Retinal pigment epithelial cell (primary cell): Measurements from ENCODE around the gene ARHGAP10.

ENCODE experiments used
- DNase-seq: peaks from one replicate; pipeline ENCODE4 v3.0.0-alpha.2; 2010; ENCODE audit warnings: low read depth
- H3K4me3 ChIP-seq: 2 replicates; pipeline ENCODE4 v1.5.1; 2011; ENCODE audit warnings: mild to moderate bottlenecking, low read length, control low read depth, moderate library complexity
- TF ChIP-seq, protein P1 (sequence below): conservative IDR thresholded peaks from 2 replicates; pipeline ENCODE4 v1.5.1; 2011; ENCODE audit warnings: low read depth, low read length, control low read depth, inconsistent platforms

Gene ARHGAP10

DNA sequence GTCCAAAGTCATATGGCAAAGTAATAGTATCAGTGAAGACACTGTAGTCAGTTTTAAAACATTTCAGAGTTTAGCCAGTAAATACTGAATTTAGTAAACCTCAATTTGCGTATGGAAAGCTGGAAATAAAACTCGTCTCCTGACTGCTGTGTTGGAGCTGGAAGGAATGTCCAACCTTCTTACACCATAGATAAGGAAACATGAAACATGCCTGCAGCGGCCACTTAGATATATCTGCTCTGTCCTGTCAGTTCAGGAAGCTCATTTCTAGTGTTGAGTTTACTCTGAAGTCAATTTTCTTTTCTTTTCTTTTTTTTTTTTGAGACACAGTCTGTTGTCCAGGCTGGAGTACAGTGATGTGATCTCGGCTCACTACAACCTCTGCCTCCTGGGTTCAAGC lies 21.2 kb downstream of the ARHGAP10 start:
- DNase-seq, result no peak
- TF ChIP-seq, protein P1, sequence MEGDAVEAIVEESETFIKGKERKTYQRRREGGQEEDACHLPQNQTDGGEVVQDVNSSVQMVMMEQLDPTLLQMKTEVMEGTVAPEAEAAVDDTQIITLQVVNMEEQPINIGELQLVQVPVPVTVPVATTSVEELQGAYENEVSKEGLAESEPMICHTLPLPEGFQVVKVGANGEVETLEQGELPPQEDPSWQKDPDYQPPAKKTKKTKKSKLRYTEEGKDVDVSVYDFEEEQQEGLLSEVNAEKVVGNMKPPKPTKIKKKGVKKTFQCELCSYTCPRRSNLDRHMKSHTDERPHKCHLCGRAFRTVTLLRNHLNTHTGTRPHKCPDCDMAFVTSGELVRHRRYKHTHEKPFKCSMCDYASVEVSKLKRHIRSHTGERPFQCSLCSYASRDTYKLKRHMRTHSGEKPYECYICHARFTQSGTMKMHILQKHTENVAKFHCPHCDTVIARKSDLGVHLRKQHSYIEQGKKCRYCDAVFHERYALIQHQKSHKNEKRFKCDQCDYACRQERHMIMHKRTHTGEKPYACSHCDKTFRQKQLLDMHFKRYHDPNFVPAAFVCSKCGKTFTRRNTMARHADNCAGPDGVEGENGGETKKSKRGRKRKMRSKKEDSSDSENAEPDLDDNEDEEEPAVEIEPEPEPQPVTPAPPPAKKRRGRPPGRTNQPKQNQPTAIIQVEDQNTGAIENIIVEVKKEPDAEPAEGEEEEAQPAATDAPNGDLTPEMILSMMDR, result no peak
- no peak overlapping the region for H3K4me3 ChIP-seq

DNA sequence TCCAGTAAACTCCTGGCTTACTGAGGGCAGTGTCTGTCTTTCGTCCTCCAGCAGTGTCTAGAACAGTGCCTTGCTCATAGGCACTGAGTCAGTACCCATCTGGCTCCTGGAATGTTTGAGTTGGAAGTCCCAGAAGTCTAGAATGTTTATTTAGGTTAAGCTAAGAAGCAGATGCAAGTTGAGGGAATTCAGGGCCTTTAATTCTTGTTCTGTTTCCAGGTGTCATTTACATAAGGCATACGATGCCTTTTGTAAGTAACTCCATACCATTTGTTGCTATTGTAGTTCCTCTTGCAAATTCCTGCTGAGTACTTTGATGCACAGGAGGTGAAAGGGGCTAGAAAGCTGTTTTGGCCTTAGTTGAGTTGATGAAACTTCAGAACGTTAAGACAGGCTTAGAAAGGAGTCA lies 22.2 kb downstream of the ARHGAP10 start:
- H3K4me3 ChIP-seq, result no peak overlapping the region
- TF ChIP-seq, protein P1, result no peak
- DNase-seq, result no peak

DNA sequence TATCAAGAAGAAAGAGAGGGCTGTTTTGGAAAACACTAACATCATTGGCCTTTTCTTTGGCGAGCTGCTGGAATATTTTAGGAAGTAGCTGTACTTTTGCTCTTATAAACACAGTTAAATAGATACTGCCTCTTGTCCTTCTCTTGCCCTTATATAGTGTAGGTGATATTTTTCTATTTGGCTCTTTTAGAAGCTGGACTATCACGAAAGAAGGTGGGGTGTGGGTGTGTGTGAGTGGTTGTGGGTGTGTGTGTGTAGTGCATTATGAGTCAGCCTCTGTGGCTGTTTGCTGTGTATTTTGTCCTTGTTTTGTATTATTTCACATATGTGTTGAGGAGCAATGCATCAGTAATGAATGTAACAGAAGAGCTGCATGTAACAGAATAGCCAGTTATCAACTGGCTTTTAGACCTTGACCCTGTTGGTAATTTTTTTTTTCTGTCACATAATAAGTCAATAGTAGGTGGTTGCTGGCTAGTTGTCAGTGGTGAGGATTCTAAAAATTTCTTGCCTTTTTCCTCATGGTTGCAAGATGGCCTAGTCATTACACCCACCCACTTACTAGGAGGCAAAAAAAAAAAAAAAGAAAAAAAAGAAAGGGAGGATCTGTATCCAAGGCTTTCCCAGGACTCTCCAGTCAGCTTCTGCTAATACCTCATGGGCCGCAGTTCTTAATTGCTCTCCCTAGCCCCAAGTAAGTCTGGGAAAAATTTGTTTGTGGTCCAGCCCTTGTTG lies 23.8 kb downstream of the ARHGAP10 start:
- H3K4me3 ChIP-seq, result no peak overlapping the region
- TF ChIP-seq, protein P1, result no peak
- DNase-seq, result no peak

DNA sequence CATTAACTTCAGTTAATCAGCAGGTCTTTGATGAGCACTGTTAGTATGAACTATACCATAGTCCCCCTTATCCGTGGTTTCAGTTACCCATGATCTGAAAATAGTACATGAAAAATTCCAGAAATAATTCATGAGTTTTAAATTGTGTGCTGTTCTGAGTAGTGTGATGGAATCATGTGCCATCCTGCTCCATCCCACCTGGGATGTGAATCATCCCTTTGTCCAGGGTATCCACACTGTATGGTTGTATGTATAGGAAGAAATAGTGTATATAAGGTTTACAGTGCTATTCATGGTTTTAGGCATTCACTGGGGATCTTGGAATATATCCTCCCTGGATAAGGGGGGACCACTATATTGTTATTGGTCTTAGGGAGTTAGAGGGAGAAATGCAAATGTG lies 24.5 kb downstream of the ARHGAP10 start:
- TF ChIP-seq, protein P1, result no peak
- no peak for DNase-seq
- no peak overlapping the region for H3K4me3 ChIP-seq

DNA sequence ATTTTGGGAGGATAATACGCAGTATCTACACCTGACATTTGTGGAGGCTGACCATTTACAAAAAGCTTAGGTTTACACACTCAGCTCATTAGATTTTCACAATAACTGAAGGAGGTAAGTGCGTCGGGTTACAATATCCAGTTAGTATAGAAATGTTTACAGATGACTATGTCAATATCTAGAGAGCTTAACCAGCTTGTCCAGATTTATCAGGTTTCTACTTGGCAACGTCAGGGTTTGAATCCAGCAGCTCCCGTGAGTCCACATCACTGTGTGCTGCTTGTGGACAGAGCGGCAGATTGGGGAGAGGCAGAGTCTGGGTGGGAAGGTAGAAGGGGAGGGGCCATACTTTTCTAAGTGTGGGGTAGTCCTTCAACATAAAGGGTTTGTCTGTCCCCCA lies 28.3 kb downstream of the ARHGAP10 start:
- DNase-seq, result no peak
- no peak overlapping the region for H3K4me3 ChIP-seq
- TF ChIP-seq, protein P1, result no peak

DNA sequence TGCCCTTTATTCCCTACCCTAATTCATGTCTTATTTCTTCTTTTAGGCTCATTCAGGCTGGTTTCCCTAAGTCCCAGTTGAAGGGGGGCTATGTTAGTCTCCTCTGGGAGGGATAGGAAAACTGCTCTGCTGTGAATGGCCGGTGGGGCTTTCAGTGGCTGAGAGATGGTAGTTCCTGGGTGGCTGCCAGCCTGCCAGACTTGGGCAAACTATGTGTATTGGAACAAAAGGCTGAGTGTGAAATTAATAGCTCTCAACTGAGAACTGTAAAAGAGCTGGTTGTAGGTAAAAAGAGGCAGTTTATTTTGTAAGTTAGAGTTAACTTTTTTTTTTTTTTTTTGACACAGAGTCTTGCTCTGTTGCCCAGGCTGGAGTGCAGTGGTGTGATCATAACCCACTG lies 28.8 kb downstream of the ARHGAP10 start:
- TF ChIP-seq, protein P1, result no peak
- no peak for DNase-seq
- H3K4me3 ChIP-seq, result no peak overlapping the region

DNA sequence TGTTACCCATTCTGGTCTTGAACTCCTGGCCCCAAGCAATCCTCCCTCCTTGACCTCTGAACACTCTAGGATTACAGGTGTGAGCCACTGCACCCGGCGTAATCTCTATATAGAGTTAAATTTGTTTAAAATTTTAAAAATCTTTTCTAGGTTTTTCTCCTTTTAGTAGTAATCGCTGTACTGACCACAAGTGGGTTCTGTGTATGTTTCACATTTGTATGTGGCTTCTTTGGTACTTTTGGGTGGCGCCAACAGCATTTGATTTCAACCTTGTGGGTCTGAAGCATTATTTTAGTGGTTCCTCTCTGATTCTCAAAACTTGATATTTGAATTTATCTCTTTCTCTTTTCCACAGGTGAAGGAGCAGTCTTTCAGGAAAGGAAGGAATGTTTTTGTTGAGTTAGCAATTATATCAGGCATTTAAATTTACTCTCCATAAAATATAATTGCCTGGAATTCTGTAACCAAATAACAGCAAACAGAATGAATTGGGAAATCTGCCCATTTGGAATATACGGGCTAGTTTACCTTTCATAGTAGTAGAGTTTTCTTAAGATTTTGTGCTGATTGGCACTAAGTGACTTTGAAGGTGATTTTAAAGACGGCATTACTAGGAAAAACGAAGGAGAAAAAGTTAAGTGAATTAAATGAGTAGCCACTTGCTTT lies 29.5 kb downstream of the ARHGAP10 start:
- DNase-seq, result no peak
- TF ChIP-seq, protein P1, result no peak
- no peak overlapping the region for H3K4me3 ChIP-seq
